GM23338 (cell line): ENCODE data around the gene ABCA13. TPM values are rescaled to one million over a fixed set of nuclear protein-coding genes. Genes with fewer than 3 reads are reported as not detected.

Source experiments
- ATAC-seq: fragments of 200-7000 bp; cut with Tn5 transposase; 3 replicates; pipeline ENCODE4 v1.9.1; 2020
- DNase-seq: peaks from one replicate; pipeline ENCODE4 v3.0.0-alpha.2; 2015; ENCODE audit warnings: low spot score
- H2AFZ ChIP-seq: fragments of 200-600 bp; sonication (generic); 2 replicates; pipeline ENCODE4 v1.8.0; 2016; ENCODE audit warnings: antibody characterized with exemption, mild to moderate bottlenecking, moderate library complexity
- H3F3A ChIP-seq: fragments of 200-600 bp; sonication (generic); replicated peaks from 2 replicates; pipeline ENCODE4 v1.8.0; 2017; ENCODE audit warnings: antibody characterized with exemption, mixed run types, low read depth
- H3K27ac ChIP-seq: fragments of 200-600 bp; sonication (generic); 2 replicates; pipeline ENCODE4 v1.6.1; 2016; ENCODE audit warnings: low read depth
- H3K27me3 ChIP-seq: fragments of 200-600 bp; sonication (generic); 2 replicates; pipeline ENCODE4 v1.8.0; 2016; ENCODE audit warnings: mild to moderate bottlenecking, mixed run types, moderate library complexity; ENCODE audit not compliant: insufficient read depth
- H3K36me3 ChIP-seq: fragments of 200-600 bp; sonication (generic); 2 replicates; pipeline ENCODE4 v1.8.0; 2016; ENCODE audit warnings: mild to moderate bottlenecking; ENCODE audit not compliant: insufficient read depth
- H3K4me1 ChIP-seq: fragments of 200-600 bp; sonication (generic); 2 replicates; pipeline ENCODE4 v1.8.0; 2016; ENCODE audit warnings: mild to moderate bottlenecking, moderate library complexity; ENCODE audit not compliant: insufficient read depth
- H3K4me2 ChIP-seq: fragments of 200-600 bp; sonication (generic); 2 replicates; pipeline ENCODE4 v1.7.1; 2017; ENCODE audit warnings: mixed run types
- H3K4me3 ChIP-seq: fragments of 200-600 bp; sonication (generic); 2 replicates; pipeline ENCODE4 v1.6.1; 2016; ENCODE audit warnings: mixed run types
- H3K79me2 ChIP-seq: fragments of 200-600 bp; sonication (generic); replicated peaks from 2 replicates; pipeline ENCODE4 v1.8.0; 2017; ENCODE audit warnings: mild to moderate bottlenecking; ENCODE audit not compliant: insufficient read depth
- H3K9me2 ChIP-seq: fragments of 200-600 bp; sonication (generic); 2 replicates; pipeline ENCODE4 v1.8.0; 2017; ENCODE audit not compliant: insufficient read depth
- H4K20me1 ChIP-seq: fragments of 200-600 bp; sonication (generic); replicated peaks from 2 replicates; pipeline ENCODE4 v1.8.0; 2017; ENCODE audit warnings: mild to moderate bottlenecking; ENCODE audit not compliant: insufficient read depth
- H3K27ac Mint-ChIP-seq: 2 replicates; pipeline ENCODE4 v1.8.0; 2020; ENCODE audit warnings: inconsistent platforms, mild to moderate bottlenecking, moderate library complexity, mixed read lengths
- H3K27me3 Mint-ChIP-seq: 3 replicates; pipeline ENCODE4 v1.8.0; 2022; ENCODE audit warnings: low read depth, mild to moderate bottlenecking, moderate library complexity, mixed read lengths, inconsistent platforms; ENCODE audit not compliant: insufficient read depth, poor library complexity
- H3K36me3 Mint-ChIP-seq: 3 replicates; pipeline ENCODE4 v1.8.0; 2021; ENCODE audit warnings: low read depth, mild to moderate bottlenecking, inconsistent platforms, moderate library complexity, mixed read lengths
- H3K4me1 Mint-ChIP-seq: 3 replicates; pipeline ENCODE4 v1.8.0; 2020; ENCODE audit warnings: mild to moderate bottlenecking, inconsistent platforms, mixed read lengths
- H3K4me3 Mint-ChIP-seq: 3 replicates; pipeline ENCODE4 v1.8.0; 2021; ENCODE audit warnings: moderate library complexity, mild to moderate bottlenecking, inconsistent platforms, mixed read lengths
- H3K9me3 Mint-ChIP-seq: 3 replicates; pipeline ENCODE4 v1.8.0; 2020; ENCODE audit warnings: moderate library complexity, mild to moderate bottlenecking, inconsistent platforms, mixed read lengths
- CREB1 ChIP-seq: fragments of 250-450 bp; sonication (Bioruptor Pico); IDR thresholded peaks from 2 replicates; pipeline ENCODE4 v1.5.0; 2020; ENCODE audit warnings: low read depth, mild to moderate bottlenecking, moderate library complexity
- EZH2 ChIP-seq: fragments of 200-600 bp; sonication (generic); IDR thresholded peaks from one replicate; pipeline ENCODE4 v1.8.0; 2017; ENCODE audit warnings: antibody characterized with exemption, mild to moderate bottlenecking, low read depth; ENCODE audit not compliant: unreplicated experiment
- EZH2phosphoT487 ChIP-seq: fragments of 200-600 bp; sonication (generic); IDR thresholded peaks from one replicate; pipeline ENCODE4 v1.8.1; 2018; ENCODE audit warnings: antibody characterized with exemption; ENCODE audit not compliant: unreplicated experiment
- JUNB ChIP-seq: IDR thresholded peaks from one replicate; pipeline ENCODE4 v1.6.1; 2016; ENCODE audit warnings: antibody characterized with exemption; ENCODE audit not compliant: unreplicated experiment
- POLR2AphosphoS5 ChIP-seq: IDR thresholded peaks from 2 replicates; pipeline ENCODE4 v1.6.1; 2016; ENCODE audit warnings: antibody characterized with exemption, low read depth
- STAT1 ChIP-seq: IDR thresholded peaks from one replicate; pipeline ENCODE4 v1.6.1; 2016; ENCODE audit warnings: antibody characterized with exemption; ENCODE audit not compliant: unreplicated experiment
- ZNF114 ChIP-seq: fragments of 250-450 bp; sonication (Bioruptor Pico); IDR thresholded peaks from 2 replicates; pipeline ENCODE4 v1.5.0; 2020; ENCODE audit warnings: mild to moderate bottlenecking, moderate library complexity
- ZNF331 ChIP-seq: fragments of 250-450 bp; sonication (Bioruptor Pico); IDR thresholded peaks from 2 replicates; pipeline ENCODE4 v1.5.0; 2020; ENCODE audit warnings: low read depth, mild to moderate bottlenecking, moderate library complexity
- polyA plus RNA-seq: library from polyadenylated mRNA; unstranded; fragments of >200 nt; fragmentation: Nextera tagmentation; extraction: Ambion mirVana; gene quantifications from 2 replicates; pipeline ENCODE4 v1.2.1, GENCODE V29; 2016
- total RNA-seq: library from RNA; depleted of rRNA; stranded (reverse); fragments of >200 nt; shearing (Covaris generic); gene quantifications from 2 replicates; pipeline ENCODE4 v1.2.3, GENCODE V29; 2014
- TF ChIP-seq, protein P1 (sequence below): fragments of 250-450 bp; sonication (Bioruptor Pico); IDR thresholded peaks from 2 replicates; pipeline ENCODE4 v1.5.0; 2020; ENCODE audit warnings: mild to moderate bottlenecking, moderate library complexity
- TF ChIP-seq, protein P2 (sequence below), 2 experiments: fragments of 200-600 bp in 1 of 2; sonication (generic) in 1 of 2; conservative IDR thresholded peaks; 2 replicates each; pipeline versions ENCODE4 v1.5.1 to v1.6.1; 2016 to 2017; ENCODE audit warnings: antibody characterized with exemption in 2 of 2, low read depth in 2 of 2, mild to moderate bottlenecking in 2 of 2, moderate library complexity in 1 of 2
- TF ChIP-seq, protein P3 (sequence below): IDR thresholded peaks from 2 replicates; pipeline ENCODE4 v1.6.1; 2016; ENCODE audit warnings: antibody characterized with exemption

Gene ABCA13
- total and polyA plus RNA-seq, 2 experiments from 2014 or later: 0.21 TPM; not detected in 1

DNA sequence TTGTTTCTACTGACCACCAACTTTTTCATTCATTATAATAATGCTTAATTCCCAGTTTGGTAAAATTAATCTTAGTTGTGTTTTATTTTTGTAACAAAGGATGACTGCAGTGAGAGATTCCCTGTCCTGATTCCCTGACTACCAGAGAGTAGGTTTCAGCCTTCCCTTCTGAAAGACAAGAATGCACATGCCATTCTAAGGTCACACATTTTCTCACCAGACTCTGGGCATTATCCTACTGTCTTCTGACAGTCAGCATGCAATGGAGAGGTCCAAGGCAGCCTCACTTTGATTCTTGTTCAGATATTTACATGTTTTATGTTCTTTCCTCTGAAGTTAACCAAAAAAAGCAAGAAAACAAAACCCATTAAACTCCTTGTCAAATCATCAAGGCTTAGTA lies 380.4 kb downstream of the ABCA13 start:
- no peak overlapping the region for H3K4me3 Mint-ChIP-seq

DNA sequence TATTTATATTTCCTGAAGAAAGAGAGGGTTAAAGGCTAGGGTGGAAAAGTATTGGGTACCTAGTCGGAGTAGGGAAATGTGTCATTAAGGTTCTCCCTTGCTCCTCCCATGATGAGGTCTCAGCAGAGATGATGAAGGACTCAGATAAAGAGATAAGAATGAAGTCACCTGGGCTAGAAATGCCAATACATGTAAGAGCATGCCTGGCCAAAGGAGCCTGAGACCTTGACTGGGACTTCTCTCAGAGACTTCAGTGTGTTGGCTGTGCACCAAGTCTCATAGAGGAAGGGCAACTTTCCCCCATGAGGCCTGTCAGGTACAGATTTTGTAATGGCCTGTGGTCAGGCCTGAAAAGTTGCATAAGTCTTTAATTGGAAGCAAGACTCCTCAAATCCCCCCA lies 392.1 kb downstream of the ABCA13 start:
- no peak for ATAC-seq
- H2AFZ ChIP-seq: no peak overlapping the region
- no peak for TF ChIP-seq ZNF331
- TF ChIP-seq EZH2: no peak
- TF ChIP-seq, protein P1, sequence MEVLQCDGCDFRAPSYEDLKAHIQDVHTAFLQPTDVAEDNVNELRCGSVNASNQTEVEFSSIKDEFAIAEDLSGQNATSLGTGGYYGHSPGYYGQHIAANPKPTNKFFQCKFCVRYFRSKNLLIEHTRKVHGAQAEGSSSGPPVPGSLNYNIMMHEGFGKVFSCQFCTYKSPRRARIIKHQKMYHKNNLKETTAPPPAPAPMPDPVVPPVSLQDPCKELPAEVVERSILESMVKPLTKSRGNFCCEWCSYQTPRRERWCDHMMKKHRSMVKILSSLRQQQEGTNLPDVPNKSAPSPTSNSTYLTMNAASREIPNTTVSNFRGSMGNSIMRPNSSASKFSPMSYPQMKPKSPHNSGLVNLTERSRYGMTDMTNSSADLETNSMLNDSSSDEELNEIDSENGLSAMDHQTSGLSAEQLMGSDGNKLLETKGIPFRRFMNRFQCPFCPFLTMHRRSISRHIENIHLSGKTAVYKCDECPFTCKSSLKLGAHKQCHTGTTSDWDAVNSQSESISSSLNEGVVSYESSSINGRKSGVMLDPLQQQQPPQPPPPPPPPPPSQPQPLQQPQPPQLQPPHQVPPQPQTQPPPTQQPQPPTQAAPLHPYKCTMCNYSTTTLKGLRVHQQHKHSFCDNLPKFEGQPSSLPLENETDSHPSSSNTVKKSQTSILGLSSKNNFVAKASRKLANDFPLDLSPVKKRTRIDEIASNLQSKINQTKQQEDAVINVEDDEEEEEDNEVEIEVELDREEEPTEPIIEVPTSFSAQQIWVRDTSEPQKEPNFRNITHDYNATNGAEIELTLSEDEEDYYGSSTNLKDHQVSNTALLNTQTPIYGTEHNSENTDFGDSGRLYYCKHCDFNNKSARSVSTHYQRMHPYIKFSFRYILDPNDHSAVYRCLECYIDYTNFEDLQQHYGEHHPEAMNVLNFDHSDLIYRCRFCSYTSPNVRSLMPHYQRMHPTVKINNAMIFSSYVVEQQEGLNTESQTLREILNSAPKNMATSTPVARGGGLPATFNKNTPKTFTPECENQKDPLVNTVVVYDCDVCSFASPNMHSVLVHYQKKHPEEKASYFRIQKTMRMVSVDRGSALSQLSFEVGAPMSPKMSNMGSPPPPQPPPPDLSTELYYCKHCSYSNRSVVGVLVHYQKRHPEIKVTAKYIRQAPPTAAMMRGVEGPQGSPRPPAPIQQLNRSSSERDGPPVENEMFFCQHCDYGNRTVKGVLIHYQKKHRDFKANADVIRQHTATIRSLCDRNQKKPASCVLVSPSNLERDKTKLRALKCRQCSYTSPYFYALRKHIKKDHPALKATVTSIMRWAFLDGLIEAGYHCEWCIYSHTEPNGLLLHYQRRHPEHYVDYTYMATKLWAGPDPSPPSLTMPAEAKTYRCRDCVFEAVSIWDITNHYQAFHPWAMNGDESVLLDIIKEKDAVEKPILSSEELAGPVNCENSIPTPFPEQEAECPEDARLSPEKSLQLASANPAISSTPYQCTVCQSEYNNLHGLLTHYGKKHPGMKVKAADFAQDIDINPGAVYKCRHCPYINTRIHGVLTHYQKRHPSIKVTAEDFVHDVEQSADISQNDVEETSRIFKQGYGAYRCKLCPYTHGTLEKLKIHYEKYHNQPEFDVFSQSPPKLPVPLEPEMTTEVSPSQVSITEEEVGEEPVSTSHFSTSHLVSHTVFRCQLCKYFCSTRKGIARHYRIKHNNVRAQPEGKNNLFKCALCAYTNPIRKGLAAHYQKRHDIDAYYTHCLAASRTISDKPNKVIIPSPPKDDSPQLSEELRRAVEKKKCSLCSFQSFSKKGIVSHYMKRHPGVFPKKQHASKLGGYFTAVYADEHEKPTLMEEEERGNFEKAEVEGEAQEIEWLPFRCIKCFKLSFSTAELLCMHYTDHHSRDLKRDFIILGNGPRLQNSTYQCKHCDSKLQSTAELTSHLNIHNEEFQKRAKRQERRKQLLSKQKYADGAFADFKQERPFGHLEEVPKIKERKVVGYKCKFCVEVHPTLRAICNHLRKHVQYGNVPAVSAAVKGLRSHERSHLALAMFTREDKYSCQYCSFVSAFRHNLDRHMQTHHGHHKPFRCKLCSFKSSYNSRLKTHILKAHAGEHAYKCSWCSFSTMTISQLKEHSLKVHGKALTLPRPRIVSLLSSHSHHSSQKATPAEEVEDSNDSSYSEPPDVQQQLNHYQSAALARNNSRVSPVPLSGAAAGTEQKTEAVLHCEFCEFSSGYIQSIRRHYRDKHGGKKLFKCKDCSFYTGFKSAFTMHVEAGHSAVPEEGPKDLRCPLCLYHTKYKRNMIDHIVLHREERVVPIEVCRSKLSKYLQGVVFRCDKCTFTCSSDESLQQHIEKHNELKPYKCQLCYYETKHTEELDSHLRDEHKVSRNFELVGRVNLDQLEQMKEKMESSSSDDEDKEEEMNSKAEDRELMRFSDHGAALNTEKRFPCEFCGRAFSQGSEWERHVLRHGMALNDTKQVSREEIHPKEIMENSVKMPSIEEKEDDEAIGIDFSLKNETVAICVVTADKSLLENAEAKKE (CRISPR knock-in tag): no peak
- no peak for TF ChIP-seq ZNF114
- TF ChIP-seq POLR2AphosphoS5: no peak
- TF ChIP-seq, protein P2, sequence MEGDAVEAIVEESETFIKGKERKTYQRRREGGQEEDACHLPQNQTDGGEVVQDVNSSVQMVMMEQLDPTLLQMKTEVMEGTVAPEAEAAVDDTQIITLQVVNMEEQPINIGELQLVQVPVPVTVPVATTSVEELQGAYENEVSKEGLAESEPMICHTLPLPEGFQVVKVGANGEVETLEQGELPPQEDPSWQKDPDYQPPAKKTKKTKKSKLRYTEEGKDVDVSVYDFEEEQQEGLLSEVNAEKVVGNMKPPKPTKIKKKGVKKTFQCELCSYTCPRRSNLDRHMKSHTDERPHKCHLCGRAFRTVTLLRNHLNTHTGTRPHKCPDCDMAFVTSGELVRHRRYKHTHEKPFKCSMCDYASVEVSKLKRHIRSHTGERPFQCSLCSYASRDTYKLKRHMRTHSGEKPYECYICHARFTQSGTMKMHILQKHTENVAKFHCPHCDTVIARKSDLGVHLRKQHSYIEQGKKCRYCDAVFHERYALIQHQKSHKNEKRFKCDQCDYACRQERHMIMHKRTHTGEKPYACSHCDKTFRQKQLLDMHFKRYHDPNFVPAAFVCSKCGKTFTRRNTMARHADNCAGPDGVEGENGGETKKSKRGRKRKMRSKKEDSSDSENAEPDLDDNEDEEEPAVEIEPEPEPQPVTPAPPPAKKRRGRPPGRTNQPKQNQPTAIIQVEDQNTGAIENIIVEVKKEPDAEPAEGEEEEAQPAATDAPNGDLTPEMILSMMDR (conservative IDR thresholded peaks at IDR 0.05; ENCODE audit: low read depth in 2 of 2): no peak
- TF ChIP-seq, protein P3, sequence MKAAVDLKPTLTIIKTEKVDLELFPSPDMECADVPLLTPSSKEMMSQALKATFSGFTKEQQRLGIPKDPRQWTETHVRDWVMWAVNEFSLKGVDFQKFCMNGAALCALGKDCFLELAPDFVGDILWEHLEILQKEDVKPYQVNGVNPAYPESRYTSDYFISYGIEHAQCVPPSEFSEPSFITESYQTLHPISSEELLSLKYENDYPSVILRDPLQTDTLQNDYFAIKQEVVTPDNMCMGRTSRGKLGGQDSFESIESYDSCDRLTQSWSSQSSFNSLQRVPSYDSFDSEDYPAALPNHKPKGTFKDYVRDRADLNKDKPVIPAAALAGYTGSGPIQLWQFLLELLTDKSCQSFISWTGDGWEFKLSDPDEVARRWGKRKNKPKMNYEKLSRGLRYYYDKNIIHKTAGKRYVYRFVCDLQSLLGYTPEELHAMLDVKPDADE: no peak
- no peak for TF ChIP-seq JUNB

More for the DNA sequence above, 380.4 kb downstream of the ABCA13 start:
- DNase-seq (no peak), ATAC-seq (no peak)
- Histone ChIP-seq H3K27me3 (no peaks in the 10 kb centered on the region), H4K20me1 (no peaks in the 10 kb centered on the region), H3K4me3 (no peak overlapping the region), H3K36me3 (no peaks in the 10 kb centered on the region), H2AFZ (no peak overlapping the region), H3K4me1 (0 out of 2 replicates have a peak, but pooled peaks cover 4% of the 10 kb centered on the region), H3K9me2 (no peaks in the 10 kb centered on the region), H3K79me2 (no peaks in the 10 kb centered on the region), H3K27ac (no peak overlapping the region), H3K4me2 (no peak overlapping the region), H3F3A (no peaks in the 10 kb centered on the region)
- Mint-ChIP-seq H3K9me3 (0 out of 3 replicates have a peak, but pooled peaks cover 2% of the 10 kb centered on the region), H3K27ac (no peak overlapping the region), H3K4me1 (peaks cover 12% of the 10 kb centered on the region; the same call in 2 of the 3 replicates), H3K27me3 (no peaks in the 10 kb centered on the region), H3K36me3 (no peaks in the 10 kb centered on the region)
- TF ChIP-seq, protein P3: no peak
- TF ChIP-seq POLR2AphosphoS5 (no peak), CREB1 (no peak), EZH2 (no peak), ZNF114 (no peak), EZH2phosphoT487 (no peak), JUNB (no peak), STAT1 (no peak)

More for the DNA sequence above, 392.1 kb downstream of the ABCA13 start:
- no peak overlapping the region for H3K4me2 ChIP-seq
- no peak overlapping the region for H3K27ac ChIP-seq
- H4K20me1 ChIP-seq: no peaks in the 10 kb centered on the region
- H3K9me3 Mint-ChIP-seq: no peaks in the 10 kb centered on the region
- no peaks in the 10 kb centered on the region for H3K4me1 ChIP-seq
- no peak overlapping the region for H3K4me3 ChIP-seq
- H3K36me3 ChIP-seq: no peaks in the 10 kb centered on the region
- H3K27me3 Mint-ChIP-seq: no peaks in the 10 kb centered on the region
- peaks cover 4% of the 10 kb centered on the region; the same call in 1 of the 2 replicates for H3K9me2 ChIP-seq
- no peaks in the 10 kb centered on the region for H3K27me3 ChIP-seq
- no peaks in the 10 kb centered on the region for H3K79me2 ChIP-seq
- 0 out of 3 replicates have a peak, but pooled peaks cover 3% of the 10 kb centered on the region for H3K36me3 Mint-ChIP-seq
- H3K4me3 Mint-ChIP-seq: no peak overlapping the region
- H3K4me1 Mint-ChIP-seq: peaks cover 3% of the 10 kb centered on the region; the same call in 1 of the 3 replicates
- DNase-seq: no peak
- H3F3A ChIP-seq: no peaks in the 10 kb centered on the region
- no peak overlapping the region for H3K27ac Mint-ChIP-seq
